Endothelial cell (in vitro differentiated cells): ENCODE results near the gene SPHK2. TPM values are rescaled to one million over a fixed set of nuclear protein-coding genes. Genes with fewer than 3 reads are reported as not detected.

ENCODE experiments used
- DNase-seq: peaks from one replicate; pipeline ENCODE4 v3.0.0; 2021; ENCODE audit warnings: low spot score
- H3K27ac Mint-ChIP-seq: one replicate; pipeline ENCODE4 v1.8.0; 2021; ENCODE audit warnings: mixed read lengths, inconsistent platforms; ENCODE audit not compliant: unreplicated experiment
- H3K27me3 Mint-ChIP-seq: one replicate; pipeline ENCODE4 v1.8.0; 2021; ENCODE audit warnings: mild to moderate bottlenecking, moderate library complexity, mixed read lengths, inconsistent platforms; ENCODE audit not compliant: unreplicated experiment
- H3K36me3 Mint-ChIP-seq: one replicate; pipeline ENCODE4 v1.8.0; 2021; ENCODE audit warnings: mild to moderate bottlenecking, low read depth, mixed read lengths, inconsistent platforms; ENCODE audit not compliant: unreplicated experiment
- H3K4me1 Mint-ChIP-seq: one replicate; pipeline ENCODE4 v1.8.0; 2021; ENCODE audit warnings: mild to moderate bottlenecking, mixed read lengths, inconsistent platforms; ENCODE audit not compliant: unreplicated experiment
- H3K4me3 Mint-ChIP-seq: one replicate; pipeline ENCODE4 v1.8.0; 2021; ENCODE audit warnings: mild to moderate bottlenecking, mixed read lengths, inconsistent platforms; ENCODE audit not compliant: unreplicated experiment
- H3K9me3 Mint-ChIP-seq: one replicate; pipeline ENCODE4 v1.8.0; 2021; ENCODE audit warnings: mixed read lengths, inconsistent platforms; ENCODE audit not compliant: unreplicated experiment
- CTCF ChIP-seq: fragments of 200-600 bp; sonication (generic); IDR thresholded peaks from one replicate; pipeline ENCODE4 v1.5.0; 2021; ENCODE audit warnings: antibody characterized with exemption; ENCODE audit not compliant: unreplicated experiment
- total RNA-seq: library from RNA; stranded (reverse); fragmentation: NEBNext Ultra II Directional; extraction: Animal tissue kit (Norgen Biotek cat#: 25700); gene quantifications from one replicate; pipeline ENCODE4 v1.2.1, GENCODE V29; 2021; ENCODE audit not compliant: unreplicated experiment

Gene SPHK2
- total RNA-seq, 1 donor from 2014 or later, result 24.7 TPM

GRCh38 chr19:48613852-48614435 lies 5.4 kb upstream of the SPHK2 start:
- no peak overlapping the region for H3K4me3 Mint-ChIP-seq
- peaks cover 28% of the 10 kb centered on the region for H3K4me1 Mint-ChIP-seq
- no peak for DNase-seq
- H3K36me3 Mint-ChIP-seq, result peaks cover 30% of the 10 kb centered on the region
- H3K27me3 Mint-ChIP-seq, result peaks cover 14% of the 10 kb centered on the region
- H3K9me3 Mint-ChIP-seq, result no peaks in the 10 kb centered on the region
- peak overlapping the region; percentile 82 for H3K27ac Mint-ChIP-seq
- TF ChIP-seq CTCF, result no peak

- no peaks in the 10 kb centered on the region for H3K9me3 Mint-ChIP-seq
- H3K27me3 Mint-ChIP-seq, result peaks cover 15% of the 10 kb centered on the region
- peaks cover 28% of the 10 kb centered on the region for H3K4me1 Mint-ChIP-seq
- DNase-seq, result no peak
- peak within 1 kb of the TSS; percentile 82 for H3K27ac Mint-ChIP-seq
- H3K36me3 Mint-ChIP-seq, result peaks cover 30% of the 10 kb centered on the region
- H3K4me3 Mint-ChIP-seq, result peak within 1 kb of the TSS; percentile 47
- TF ChIP-seq CTCF, result no peak
Measured at GRCh38 chr19:48614436-48615230, 4.7 kb upstream of the SPHK2 start, which contains the start of gene FAM83E. Gene FAM83E, minus strand, starts transcription at chr19:48615076. Its CDS starts 1,704 bp downstream, at chr19:48613372.

GRCh38 chr19:48615231-48616040 lies 3.9 kb upstream of the SPHK2 start:
- peaks cover 30% of the 10 kb centered on the region for H3K36me3 Mint-ChIP-seq
- no peak for DNase-seq
- peaks cover 28% of the 10 kb centered on the region for H3K4me1 Mint-ChIP-seq
- peak overlapping the region; percentile 47 for H3K4me3 Mint-ChIP-seq
- TF ChIP-seq CTCF, result no peak
- peaks cover 15% of the 10 kb centered on the region for H3K27me3 Mint-ChIP-seq
- no peaks in the 10 kb centered on the region for H3K9me3 Mint-ChIP-seq
- peak overlapping the region; percentile 48 for H3K27ac Mint-ChIP-seq

- no peaks in the 10 kb centered on the region for H3K9me3 Mint-ChIP-seq
- H3K27ac Mint-ChIP-seq, result no peak overlapping the region
- TF ChIP-seq CTCF, result no peak
- peaks cover 30% of the 10 kb centered on the region for H3K36me3 Mint-ChIP-seq
- DNase-seq, result no peak
- peaks cover 28% of the 10 kb centered on the region for H3K4me1 Mint-ChIP-seq
- peaks cover 15% of the 10 kb centered on the region for H3K27me3 Mint-ChIP-seq
- H3K4me3 Mint-ChIP-seq, result peak overlapping the region; percentile 76
Measured at GRCh38 chr19:48616041-48616436, 3.3 kb upstream of the SPHK2 start.
